ENCODE results near the gene SH3PXD2B. TPM values are rescaled to one million over a fixed set of nuclear protein-coding genes. Genes with fewer than 3 reads are reported as not detected.

SH3PXD2B gene
- total RNA-seq, 1 experiment from 2014 or later = 17.7 TPM

Other genes with a start within 250 kb of the SH3PXD2B start
- 36.1 and 40.0 TPM in 2 replicates for gene UBTD2, start 170.8 kb downstream of the SH3PXD2B start, total RNA-seq (2014; rRNA removed; shearing (Covaris generic))
- 0.75 and 1.6 TPM in 2 replicates for gene NEURL1B, start 186.7 kb upstream of the SH3PXD2B start, total RNA-seq (2014; rRNA removed; shearing (Covaris generic))